ENCODE data around the gene AICDA.
"Not testable (repeated sequence)": the region's sequence is repeated elsewhere in the genome, so short reads cannot be mapped to it uniquely, and the experiment has no call there.

AICDA gene

DNA sequence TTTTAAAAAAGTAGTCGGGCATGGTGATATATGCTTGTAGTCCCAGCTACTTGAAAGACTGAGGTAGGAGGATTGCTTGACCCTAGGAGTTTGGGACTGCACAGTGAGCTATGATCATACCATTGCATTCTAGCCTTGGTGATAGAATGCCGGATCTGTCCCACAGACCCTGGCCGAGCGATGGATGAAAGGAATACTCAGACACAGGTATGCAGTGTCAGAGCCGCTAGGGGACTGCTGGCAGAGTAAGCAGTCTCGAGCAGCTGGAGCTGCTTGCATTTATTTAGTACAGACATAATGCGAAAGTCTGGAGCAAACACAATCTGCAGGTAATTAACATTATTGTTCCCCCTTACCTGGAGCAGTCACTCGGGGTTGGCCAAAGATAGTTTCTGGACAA lies 18.6 kb downstream of the AICDA start:
- no peak for TF ChIP-seq TOX (CRISPR knock-in tag; IDR thresholded peaks at IDR 0.05; ENCODE audit: borderline replicate concordance)
- no peak for TF ChIP-seq ARNTL (CRISPR knock-in tag; IDR thresholded peaks at IDR 0.05; ENCODE audit: borderline replicate concordance, low read depth)
- no peak for TF ChIP-seq ISL1 (CRISPR knock-in tag; IDR thresholded peaks at IDR 0.05)
- ATAC-seq, result no peak

DNA sequence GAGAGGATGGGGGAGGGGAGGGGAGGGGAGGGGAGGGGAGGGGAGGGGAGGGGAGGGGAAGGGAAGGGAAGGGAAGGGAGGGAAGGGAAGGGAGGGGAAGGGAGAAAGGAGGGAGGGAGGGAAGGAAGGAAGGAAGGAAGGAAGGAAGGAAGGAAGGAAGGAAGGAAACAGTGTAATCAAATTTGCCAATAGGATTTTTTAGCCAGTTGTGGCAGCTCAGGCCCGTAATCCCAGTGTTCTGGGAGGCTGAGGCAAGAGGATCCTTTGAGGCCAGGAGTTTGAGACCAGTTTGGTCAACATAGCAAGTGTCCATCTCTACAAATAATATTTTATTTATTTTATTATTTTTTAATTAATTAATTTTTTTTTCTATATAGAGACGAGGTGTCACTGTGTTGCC lies 19.4 kb downstream of the AICDA start:
- TF ChIP-seq GLIS3 (CRISPR knock-in tag; IDR thresholded peaks at IDR 0.05), result no peak
- TF ChIP-seq ZC3H10 (CRISPR knock-in tag; IDR thresholded peaks at IDR 0.05), result no peak
- TF ChIP-seq CSDC2 (CRISPR knock-in tag; IDR thresholded peaks at IDR 0.05), result no peak
- TF ChIP-seq, protein P1, sequence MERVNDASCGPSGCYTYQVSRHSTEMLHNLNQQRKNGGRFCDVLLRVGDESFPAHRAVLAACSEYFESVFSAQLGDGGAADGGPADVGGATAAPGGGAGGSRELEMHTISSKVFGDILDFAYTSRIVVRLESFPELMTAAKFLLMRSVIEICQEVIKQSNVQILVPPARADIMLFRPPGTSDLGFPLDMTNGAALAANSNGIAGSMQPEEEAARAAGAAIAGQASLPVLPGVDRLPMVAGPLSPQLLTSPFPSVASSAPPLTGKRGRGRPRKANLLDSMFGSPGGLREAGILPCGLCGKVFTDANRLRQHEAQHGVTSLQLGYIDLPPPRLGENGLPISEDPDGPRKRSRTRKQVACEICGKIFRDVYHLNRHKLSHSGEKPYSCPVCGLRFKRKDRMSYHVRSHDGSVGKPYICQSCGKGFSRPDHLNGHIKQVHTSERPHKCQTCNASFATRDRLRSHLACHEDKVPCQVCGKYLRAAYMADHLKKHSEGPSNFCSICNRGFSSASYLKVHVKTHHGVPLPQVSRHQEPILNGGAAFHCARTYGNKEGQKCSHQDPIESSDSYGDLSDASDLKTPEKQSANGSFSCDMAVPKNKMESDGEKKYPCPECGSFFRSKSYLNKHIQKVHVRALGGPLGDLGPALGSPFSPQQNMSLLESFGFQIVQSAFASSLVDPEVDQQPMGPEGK (CRISPR knock-in tag; IDR thresholded peaks at IDR 0.05; ENCODE audit: borderline replicate concordance), result no peak
- TF ChIP-seq ESRRG (CRISPR knock-in tag; IDR thresholded peaks at IDR 0.05), result no peak
- TF ChIP-seq RARB (CRISPR knock-in tag; IDR thresholded peaks at IDR 0.05), result no peak
- TF ChIP-seq, protein P2, sequence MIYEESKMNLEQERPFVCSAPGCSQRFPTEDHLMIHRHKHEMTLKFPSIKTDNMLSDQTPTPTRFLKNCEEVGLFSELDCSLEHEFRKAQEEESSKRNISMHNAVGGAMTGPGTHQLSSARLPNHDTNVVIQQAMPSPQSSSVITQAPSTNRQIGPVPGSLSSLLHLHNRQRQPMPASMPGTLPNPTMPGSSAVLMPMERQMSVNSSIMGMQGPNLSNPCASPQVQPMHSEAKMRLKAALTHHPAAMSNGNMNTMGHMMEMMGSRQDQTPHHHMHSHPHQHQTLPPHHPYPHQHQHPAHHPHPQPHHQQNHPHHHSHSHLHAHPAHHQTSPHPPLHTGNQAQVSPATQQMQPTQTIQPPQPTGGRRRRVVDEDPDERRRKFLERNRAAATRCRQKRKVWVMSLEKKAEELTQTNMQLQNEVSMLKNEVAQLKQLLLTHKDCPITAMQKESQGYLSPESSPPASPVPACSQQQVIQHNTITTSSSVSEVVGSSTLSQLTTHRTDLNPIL (CRISPR knock-in tag; IDR thresholded peaks at IDR 0.05; ENCODE audit: low read depth), result no peak
- no peak for TF ChIP-seq ZNF70 (CRISPR knock-in tag; IDR thresholded peaks at IDR 0.05)
- no peak for TF ChIP-seq ISL1 (CRISPR knock-in tag; IDR thresholded peaks at IDR 0.05)
- TF ChIP-seq, protein P3, sequence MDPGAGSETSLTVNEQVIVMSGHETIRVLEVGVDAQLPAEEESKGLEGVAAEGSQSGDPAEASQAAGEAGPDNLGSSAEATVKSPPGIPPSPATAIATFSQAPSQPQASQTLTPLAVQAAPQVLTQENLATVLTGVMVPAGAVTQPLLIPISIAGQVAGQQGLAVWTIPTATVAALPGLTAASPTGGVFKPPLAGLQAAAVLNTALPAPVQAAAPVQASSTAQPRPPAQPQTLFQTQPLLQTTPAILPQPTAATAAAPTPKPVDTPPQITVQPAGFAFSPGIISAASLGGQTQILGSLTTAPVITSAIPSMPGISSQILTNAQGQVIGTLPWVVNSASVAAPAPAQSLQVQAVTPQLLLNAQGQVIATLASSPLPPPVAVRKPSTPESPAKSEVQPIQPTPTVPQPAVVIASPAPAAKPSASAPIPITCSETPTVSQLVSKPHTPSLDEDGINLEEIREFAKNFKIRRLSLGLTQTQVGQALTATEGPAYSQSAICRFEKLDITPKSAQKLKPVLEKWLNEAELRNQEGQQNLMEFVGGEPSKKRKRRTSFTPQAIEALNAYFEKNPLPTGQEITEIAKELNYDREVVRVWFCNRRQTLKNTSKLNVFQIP (CRISPR knock-in tag; IDR thresholded peaks at IDR 0.05; ENCODE audit: borderline replicate concordance, low read depth), result no peak
- no peak for TF ChIP-seq ZFP3 (CRISPR knock-in tag; IDR thresholded peaks at IDR 0.05)
- TF ChIP-seq OSR1 (CRISPR knock-in tag; IDR thresholded peaks at IDR 0.05), result no peak
- no peak for TF ChIP-seq BACH2 (CRISPR knock-in tag; IDR thresholded peaks at IDR 0.05; ENCODE audit: borderline replicate concordance)
- TF ChIP-seq ARNTL (CRISPR knock-in tag; IDR thresholded peaks at IDR 0.05; ENCODE audit: borderline replicate concordance, low read depth), result no peak
- no peak for ATAC-seq

DNA sequence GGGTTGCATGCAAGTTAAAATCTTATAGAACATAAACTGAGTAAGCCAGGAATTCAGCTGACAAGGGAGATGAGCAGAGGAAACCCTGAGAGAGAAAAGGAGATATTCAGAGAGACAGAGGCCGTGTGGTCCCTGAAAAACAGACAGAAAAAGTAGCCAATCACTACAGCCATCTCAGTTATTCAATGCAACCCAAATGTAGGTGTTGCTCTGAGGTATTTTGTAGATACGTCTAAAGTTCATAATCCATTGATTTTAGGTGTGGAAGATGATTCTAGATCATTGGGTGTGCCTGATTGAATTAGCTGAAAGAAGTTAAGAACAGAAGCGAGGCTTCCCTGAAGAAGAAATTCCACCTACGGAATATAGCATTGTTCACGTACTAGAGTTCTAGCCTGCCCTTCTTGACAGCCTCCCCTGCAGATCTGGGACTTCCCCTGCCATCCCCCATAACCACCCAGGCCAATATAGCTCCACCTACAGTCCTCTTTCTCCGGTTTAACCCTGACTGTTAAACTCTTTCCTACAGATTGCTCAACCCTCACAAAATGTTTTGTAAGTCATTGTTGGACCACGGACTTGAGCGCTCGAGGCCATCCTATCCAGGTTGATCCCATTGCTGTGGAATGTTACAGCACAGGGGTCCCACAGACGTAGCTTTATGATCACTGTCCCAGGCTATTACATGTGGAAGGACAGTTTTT lies 21.7 kb downstream of the AICDA start:
- no peak for ATAC-seq

DNA sequence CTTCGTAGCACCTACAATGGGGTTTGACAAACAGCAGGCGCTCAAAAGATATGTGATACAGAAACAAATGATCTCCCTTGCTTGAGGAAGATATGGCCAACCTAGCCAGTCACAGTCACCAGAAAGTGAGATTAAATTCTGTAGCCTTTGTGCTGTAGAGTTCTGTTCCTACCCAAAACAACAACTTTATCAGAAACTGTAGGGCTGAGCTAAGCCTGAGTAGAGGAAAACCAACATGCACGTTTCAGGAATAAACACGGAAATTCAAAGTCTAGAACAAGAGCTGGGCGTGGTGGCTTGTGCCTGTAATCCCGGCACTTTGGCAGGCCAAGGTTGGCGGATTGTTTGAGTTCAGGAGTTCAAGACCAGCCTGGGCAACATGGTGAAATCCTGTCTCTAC lies 23.0 kb downstream of the AICDA start:
- TF ChIP-seq ZNF70 (CRISPR knock-in tag; IDR thresholded peaks at IDR 0.05), result no peak
- TF ChIP-seq, protein P4, sequence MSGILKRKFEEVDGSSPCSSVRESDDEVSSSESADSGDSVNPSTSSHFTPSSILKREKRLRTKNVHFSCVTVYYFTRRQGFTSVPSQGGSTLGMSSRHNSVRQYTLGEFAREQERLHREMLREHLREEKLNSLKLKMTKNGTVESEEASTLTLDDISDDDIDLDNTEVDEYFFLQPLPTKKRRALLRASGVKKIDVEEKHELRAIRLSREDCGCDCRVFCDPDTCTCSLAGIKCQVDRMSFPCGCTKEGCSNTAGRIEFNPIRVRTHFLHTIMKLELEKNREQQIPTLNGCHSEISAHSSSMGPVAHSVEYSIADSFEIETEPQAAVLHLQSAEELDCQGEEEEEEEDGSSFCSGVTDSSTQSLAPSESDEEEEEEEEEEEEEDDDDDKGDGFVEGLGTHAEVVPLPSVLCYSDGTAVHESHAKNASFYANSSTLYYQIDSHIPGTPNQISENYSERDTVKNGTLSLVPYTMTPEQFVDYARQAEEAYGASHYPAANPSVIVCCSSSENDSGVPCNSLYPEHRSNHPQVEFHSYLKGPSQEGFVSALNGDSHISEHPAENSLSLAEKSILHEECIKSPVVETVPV (CRISPR knock-in tag; IDR thresholded peaks at IDR 0.05), result no peak
- TF ChIP-seq, protein P5, sequence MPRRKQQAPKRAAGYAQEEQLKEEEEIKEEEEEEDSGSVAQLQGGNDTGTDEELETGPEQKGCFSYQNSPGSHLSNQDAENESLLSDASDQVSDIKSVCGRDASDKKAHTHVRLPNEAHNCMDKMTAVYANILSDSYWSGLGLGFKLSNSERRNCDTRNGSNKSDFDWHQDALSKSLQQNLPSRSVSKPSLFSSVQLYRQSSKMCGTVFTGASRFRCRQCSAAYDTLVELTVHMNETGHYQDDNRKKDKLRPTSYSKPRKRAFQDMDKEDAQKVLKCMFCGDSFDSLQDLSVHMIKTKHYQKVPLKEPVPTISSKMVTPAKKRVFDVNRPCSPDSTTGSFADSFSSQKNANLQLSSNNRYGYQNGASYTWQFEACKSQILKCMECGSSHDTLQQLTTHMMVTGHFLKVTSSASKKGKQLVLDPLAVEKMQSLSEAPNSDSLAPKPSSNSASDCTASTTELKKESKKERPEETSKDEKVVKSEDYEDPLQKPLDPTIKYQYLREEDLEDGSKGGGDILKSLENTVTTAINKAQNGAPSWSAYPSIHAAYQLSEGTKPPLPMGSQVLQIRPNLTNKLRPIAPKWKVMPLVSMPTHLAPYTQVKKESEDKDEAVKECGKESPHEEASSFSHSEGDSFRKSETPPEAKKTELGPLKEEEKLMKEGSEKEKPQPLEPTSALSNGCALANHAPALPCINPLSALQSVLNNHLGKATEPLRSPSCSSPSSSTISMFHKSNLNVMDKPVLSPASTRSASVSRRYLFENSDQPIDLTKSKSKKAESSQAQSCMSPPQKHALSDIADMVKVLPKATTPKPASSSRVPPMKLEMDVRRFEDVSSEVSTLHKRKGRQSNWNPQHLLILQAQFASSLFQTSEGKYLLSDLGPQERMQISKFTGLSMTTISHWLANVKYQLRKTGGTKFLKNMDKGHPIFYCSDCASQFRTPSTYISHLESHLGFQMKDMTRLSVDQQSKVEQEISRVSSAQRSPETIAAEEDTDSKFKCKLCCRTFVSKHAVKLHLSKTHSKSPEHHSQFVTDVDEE (CRISPR knock-in tag; IDR thresholded peaks at IDR 0.05), result no peak
- no peak for TF ChIP-seq ZNF8 (CRISPR knock-in tag; IDR thresholded peaks at IDR 0.05)
- no peak for TF ChIP-seq OSR1 (CRISPR knock-in tag; IDR thresholded peaks at IDR 0.05)
- no peak for TF ChIP-seq SNAI2 (CRISPR knock-in tag; IDR thresholded peaks at IDR 0.05)
- TF ChIP-seq, protein P1 (CRISPR knock-in tag; IDR thresholded peaks at IDR 0.05; ENCODE audit: borderline replicate concordance), result no peak
- TF ChIP-seq ZNF565 (CRISPR knock-in tag; conservative IDR thresholded peaks at IDR 0.05; ENCODE audit: low read depth), result no peak
- no peak for ATAC-seq

More for the DNA sequence above, 21.7 kb downstream of the AICDA start:
- TF ChIP-seq ZFP3 (CRISPR knock-in tag; IDR thresholded peaks at IDR 0.05) (no peak), ESRRG (CRISPR knock-in tag; IDR thresholded peaks at IDR 0.05) (no peak), CSDC2 (CRISPR knock-in tag; IDR thresholded peaks at IDR 0.05) (no peak), TOX (CRISPR knock-in tag; IDR thresholded peaks at IDR 0.05; ENCODE audit: borderline replicate concordance) (no peak), RARB (CRISPR knock-in tag; IDR thresholded peaks at IDR 0.05) (no peak)

DNA sequence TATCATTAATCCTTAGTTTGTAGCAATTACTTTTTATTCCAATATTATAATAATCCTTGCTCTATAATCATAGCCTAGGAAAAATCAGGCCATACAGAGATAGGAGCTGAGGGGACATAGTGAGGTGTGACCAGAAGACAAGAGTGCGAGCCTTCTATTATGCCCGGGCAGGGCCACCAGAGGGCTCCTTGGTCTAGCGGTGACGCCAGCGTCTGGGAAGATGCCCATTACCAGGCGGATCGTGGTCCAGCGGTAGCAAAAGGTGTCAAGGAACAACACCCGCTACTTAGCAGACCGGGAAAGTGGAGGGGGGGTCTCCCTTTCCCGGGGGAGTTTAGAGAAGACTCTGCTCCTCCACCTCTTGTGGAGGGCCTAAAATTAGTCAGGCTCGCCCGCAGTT lies 28.2 kb downstream of the AICDA start:
- not testable (repeated sequence) for ATAC-seq
